NCI-H187 (cell line): Measurements from ENCODE around the gene ANGPT4.
"Not testable (repeated sequence)": the region's sequence is repeated elsewhere in the genome, so short reads cannot be mapped to it uniquely, and the experiment has no call there.

Source experiments
- DNase-seq, 2 experiments: peaks; one replicate each; lab custom pipeline; 2025; lab: John Stamatoyannopoulos, UW

ANGPT4 gene

DNA sequence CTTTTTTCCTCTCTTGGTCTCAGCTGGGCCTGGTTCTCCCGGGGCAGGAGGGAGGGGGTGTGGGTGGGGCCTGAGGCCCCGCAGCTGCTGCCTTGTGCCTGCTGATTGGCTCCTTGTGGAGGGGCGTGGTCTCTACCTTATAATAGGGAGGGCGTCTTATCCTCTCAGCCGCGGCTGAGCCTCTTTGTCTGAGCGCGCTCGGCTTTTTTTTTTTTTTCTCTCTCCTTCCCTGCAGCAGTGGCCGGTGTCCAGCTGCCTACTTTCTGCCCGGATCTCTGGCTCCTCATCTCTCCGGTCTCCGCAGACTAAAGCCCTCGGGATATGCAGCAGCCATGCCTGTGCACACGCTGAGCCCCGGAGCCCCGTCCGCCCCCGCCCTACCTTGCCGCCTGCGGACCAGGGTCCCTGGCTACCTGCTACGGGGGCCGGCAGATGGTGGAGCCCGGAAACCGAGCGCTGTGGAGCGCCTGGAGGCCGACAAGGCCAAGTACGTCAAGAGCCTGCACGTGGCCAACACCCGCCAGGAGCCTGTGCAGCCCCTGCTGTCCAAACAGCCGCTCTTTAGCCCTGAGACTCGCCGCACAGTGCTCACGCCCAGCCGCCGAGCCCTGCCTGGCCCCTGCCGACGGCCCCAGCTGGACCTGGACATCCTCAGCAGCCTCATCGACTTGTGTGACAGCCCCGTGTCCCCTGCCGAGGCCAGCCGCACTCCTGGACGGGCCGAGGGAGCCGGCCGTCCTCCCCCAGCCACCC lies 71.5 kb downstream of the ANGPT4 start:
- DNase-seq = peak; percentile 80 to 94

DNA sequence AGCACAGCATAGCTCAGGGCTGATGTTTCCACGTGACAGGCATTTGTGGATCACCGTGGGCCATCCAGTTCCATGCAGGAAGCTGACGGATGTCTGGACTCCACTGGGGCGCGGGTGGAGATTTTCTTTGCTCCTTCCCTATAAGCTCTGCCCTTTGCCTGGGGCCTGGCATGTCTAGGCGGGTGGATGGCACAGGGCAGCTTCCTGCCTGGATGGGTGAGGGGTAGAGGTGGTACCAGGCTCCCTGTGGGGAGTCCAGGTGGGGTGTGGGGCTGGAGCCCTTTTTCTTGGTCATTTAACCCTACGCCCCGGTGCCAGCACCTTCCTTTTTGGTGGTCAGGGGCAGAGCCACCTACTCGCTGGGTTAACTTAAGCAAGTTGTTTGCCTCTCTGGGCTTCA lies 72.2 kb downstream of the ANGPT4 start:
- DNase-seq = no peak

- no peak for DNase-seq
Measured at GRCh38 chr20:842547-842940, 73.6 kb downstream of the ANGPT4 start.

GRCh38 chr20:841568-842546 lies 74.3 kb downstream of the ANGPT4 start:
- DNase-seq = no peak

GRCh38 chr20:840858-841567 lies 75.1 kb downstream of the ANGPT4 start:
- no peak for DNase-seq

- no peak for DNase-seq
Measured at GRCh38 chr20:840503-840857, 75.7 kb downstream of the ANGPT4 start.

GRCh38 chr20:839626-840025 lies 76.5 kb downstream of the ANGPT4 start:
- DNase-seq = no peak

DNA sequence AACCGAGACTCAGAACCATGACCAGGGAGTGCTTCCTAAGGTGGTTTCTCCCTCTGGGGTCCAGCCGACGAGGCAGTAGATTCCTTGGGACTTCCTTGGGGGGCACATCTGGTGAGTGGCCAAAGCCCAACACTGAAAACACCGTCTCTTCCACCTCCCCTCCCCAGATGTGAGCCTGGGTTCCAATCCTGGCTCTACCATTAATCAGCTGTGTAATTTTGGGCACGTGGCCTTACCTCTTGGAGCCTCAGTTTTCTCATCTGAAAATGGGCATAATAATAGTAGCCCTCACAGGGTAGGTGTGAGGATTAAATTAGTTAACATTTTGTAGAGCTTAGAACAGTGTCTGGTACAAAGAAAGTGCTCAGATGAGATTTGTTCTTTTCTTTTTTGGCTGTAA lies 77.1 kb downstream of the ANGPT4 start:
- no peak for DNase-seq

GRCh38 chr20:836190-836589 lies 79.9 kb downstream of the ANGPT4 start:
- no peak for DNase-seq

DNA sequence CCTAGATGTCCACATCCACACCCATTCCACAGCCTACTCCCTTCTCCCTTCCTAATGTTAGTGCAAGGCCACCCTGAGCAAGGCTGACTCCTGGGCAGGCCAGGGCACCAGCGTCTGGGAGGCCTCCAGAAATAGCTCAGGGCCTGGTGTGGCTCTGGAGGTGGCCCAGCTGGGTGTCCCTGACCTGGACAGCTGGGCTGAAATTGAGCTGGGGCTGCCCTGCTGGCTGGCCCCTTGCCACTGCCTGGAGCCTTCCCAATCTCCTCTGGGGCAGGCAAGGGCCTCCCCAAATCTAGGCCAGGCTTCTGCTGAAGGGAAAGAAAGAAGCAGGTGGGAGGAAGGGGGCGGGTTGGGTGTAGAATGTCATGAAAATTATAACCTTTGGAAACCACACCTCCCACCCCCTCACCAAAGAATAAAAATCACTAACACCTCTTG lies 80.5 kb downstream of the ANGPT4 start:
- no peak for DNase-seq

DNA sequence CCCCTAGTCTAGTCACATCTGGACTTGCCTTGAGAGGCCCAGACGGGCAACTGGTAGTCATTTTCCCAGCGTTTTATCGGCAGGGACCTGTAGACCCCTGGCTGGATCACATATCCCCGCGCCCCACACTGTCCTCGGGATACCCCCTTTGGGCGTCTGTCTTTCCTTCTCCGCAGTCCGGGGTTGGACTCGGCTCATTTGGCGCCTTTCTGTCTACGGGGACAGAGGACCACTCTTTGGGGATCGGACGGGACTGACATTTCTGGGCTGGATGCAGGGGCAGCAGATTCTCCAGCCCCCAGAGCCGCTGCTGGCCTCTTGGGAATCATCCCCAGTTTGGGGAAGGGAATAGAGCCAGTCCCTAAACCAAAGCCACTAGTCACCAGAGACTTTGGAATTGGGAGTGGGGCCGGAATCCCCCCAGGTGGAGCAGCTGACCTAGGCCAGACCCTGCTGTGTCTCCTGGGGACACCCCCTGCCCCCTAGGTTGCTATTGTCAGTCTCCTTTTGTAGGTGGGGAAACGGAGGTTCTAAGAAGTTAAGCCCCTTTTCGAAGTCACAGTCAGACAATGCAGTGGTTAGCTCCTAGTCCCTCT lies 81.9 kb downstream of the ANGPT4 start:
- DNase-seq = no peak

GRCh38 chr20:833450-834150 lies 82.5 kb downstream of the ANGPT4 start, which contains the start of gene FAM110A:
Gene FAM110A (plus strand): TSS chr20:833715. CDS start chr20:844805, 11,090 bp downstream.
- DNase-seq = peak; percentile 92 to 93

DNA sequence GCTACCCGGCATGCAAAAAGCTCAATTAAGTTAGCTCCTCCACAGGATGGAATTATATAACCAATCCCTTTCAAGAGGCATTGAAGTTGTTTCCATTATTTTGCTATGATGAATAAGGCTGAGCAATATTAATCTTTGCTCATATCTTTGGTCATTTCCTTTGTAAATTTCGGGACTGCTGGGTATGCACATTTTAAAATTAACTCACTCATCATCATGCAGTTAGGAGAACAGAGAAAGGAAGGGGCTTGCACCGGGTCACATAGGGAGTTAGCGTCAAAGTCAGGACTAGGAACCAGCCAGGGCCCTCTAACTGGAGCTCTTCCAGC lies 83.0 kb downstream of the ANGPT4 start:
- no peak for DNase-seq

GRCh38 chr20:831956-832355 lies 84.2 kb downstream of the ANGPT4 start:
- no peak for DNase-seq

- no peak for DNase-seq
Measured at GRCh38 chr20:831251-831650, 84.9 kb downstream of the ANGPT4 start.

DNA sequence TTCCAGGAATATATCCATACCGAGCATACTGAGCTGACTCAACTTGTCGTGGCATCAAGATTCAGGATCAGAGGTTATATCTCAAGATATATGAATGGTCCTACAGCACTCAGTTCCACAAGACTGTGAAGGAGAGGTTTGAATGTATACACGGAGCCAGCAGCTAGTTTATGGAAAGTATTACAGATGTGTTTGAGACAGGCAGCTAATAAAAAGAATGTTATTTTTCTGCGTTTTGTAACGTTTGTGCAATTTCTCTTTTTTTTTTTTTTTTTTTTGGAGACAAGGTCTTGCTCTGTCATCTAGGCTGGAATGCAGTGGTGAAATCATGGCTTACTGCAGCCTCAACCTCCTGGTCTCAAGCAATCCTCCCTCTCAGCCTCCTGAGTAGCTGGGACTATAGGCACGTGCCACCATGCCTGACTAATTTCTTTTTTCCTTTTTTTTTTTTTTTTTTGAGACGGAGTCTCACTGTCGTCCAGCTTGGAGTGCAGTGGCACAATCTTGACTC lies 86.1 kb downstream of the ANGPT4 start:
- DNase-seq = no peak

DNA sequence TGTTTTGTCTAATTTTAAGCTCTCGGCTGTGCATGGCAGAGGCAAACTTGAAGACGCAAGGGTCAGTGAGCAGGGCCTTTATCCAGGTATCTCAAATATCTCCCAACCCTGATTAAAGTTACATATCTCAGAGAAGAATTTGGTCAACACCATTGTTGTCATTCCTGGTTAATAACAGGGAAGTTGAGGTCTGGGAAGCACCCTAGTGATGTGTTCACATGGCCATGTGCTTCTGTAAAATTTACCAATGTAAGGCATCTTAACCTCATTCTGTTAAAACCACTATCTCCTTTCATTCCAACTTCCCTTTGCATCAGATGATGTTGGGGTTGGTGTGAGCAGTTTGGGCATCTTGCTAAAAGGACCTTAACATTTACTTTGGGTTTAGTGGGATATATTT lies 86.6 kb downstream of the ANGPT4 start:
- no peak for DNase-seq

- DNase-seq = no peak
Measured at GRCh38 chr20:828987-829386, 87.1 kb downstream of the ANGPT4 start.

DNA sequence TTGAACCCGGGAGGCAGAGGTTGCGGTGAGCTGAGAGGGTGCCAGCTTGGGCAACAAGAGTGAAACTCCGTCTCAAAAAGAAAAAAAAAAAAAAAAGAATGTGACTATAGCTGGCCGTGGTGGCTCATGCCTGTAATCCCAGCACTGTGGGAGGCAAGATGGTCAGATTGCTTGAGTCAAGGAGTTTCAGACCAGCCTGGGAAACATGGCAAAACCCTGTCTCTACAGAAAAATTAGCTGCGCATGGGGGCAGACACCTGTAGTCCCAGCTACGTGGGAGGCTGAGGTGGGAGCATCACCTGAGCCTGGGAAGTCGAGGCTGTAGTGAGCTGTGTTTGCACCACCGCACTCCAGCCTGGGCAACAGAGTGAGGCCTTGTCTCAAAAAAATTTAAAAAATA lies 88.2 kb downstream of the ANGPT4 start:
- not testable (repeated sequence) for DNase-seq

- DNase-seq = no peak
Measured at GRCh38 chr20:826695-827323, 89.3 kb downstream of the ANGPT4 start.
